Measurements from ENCODE around the gene TRMT6. TPM values are rescaled to one million over a fixed set of nuclear protein-coding genes. Genes with fewer than 3 reads are reported as not detected.

TRMT6 gene
- total and polyA plus RNA-seq, 3 donors from 2014 or later: 21.4 to 25.1 (median 24.0) TPM

- no peak overlapping the region for H3K4me3 ChIP-seq
- H3K36me3 ChIP-seq (ENCODE audit: low read depth, missing control alignments): no peaks in the 10 kb centered on the region
- H3K4me1 ChIP-seq: no peaks in the 10 kb centered on the region
- H3K27ac ChIP-seq: no peak overlapping the region
- TF ChIP-seq POLR2A (IDR thresholded peaks at IDR 0.05) (no peak), CTCF (IDR thresholded peaks at IDR 0.05) (no peak)
- no peaks in the 10 kb centered on the region for H3K9me3 ChIP-seq
- 43 to 50% methylated on average over 1 of the region's 1 CpG for WGBS, 2 donors
- DNase-seq: no peak
- intact Hi-C loops (cut with DNase I; ENCODE audit: low total_unique reads): no loop called here
- H3K27me3 ChIP-seq: no peaks in the 10 kb centered on the region
Measured at GRCh38 chr20:5888041-5888440, 62.3 kb downstream of the TRMT6 start.

GRCh38 chr20:5887386-5887785 lies 62.9 kb downstream of the TRMT6 start:
- Histone ChIP-seq H3K27me3 (no peaks in the 10 kb centered on the region), H3K9me3 (no peaks in the 10 kb centered on the region), H3K36me3 (ENCODE audit: low read depth, missing control alignments) (no peaks in the 10 kb centered on the region), H3K4me3 (no peak overlapping the region), H3K27ac (no peak overlapping the region), H3K4me1 (no peaks in the 10 kb centered on the region)
- 86 to 100% methylated on average over 4 to 5 of the region's 5 CpGs for WGBS, 2 donors
- intact Hi-C loops (cut with DNase I; ENCODE audit: low total_unique reads): no loop called here
- DNase-seq: no peak
- TF ChIP-seq CTCF (IDR thresholded peaks at IDR 0.05) (no peak), POLR2A (IDR thresholded peaks at IDR 0.05) (no peak)

Small RNAs within 50 kb of the gene (small RNA-seq; reads per million reads assigned to genes)
- gene RF00019 (0 reads per million in 2 donors), gene RNU1-55P (0 reads per million in 2 donors)

Other genes with a start within 250 kb of the TRMT6 start
- gene SHLD1, start 200.1 kb downstream of the TRMT6 start, total RNA-seq: 1 to 10 TPM; 2.2 to 6.0 TPM
- gene SHLD1, start 200.1 kb downstream of the TRMT6 start, polyA plus RNA-seq (ENCODE audit: insufficient read depth, low read depth, low replicate concordance): 5.4 TPM
- gene CHGB, start 39.0 kb downstream of the TRMT6 start, total RNA-seq: 10 to 100 TPM; 18.5 to 23.3 TPM
- gene CHGB, start 39.0 kb downstream of the TRMT6 start, polyA plus RNA-seq (ENCODE audit: insufficient read depth, low read depth, low replicate concordance): 25.7 TPM
- 10 to 100 TPM; 19.9 to 25.4 TPM for gene MCM8, start 119 bp upstream of the TRMT6 start, total RNA-seq
- 20.3 TPM for gene MCM8, start 119 bp upstream of the TRMT6 start, polyA plus RNA-seq (ENCODE audit: insufficient read depth, low read depth, low replicate concordance)
- 10 to 100 TPM; 52.6 to 52.7 TPM for gene CRLS1, start 55.6 kb upstream of the TRMT6 start, total RNA-seq
- 77.1 TPM for gene CRLS1, start 55.6 kb upstream of the TRMT6 start, polyA plus RNA-seq (ENCODE audit: insufficient read depth, low read depth, low replicate concordance)
- gene LRRN4, start 103.5 kb upstream of the TRMT6 start, total RNA-seq: under 1 TPM; 0.08 to 0.43 TPM
- 3.1 TPM for gene LRRN4, start 103.5 kb upstream of the TRMT6 start, polyA plus RNA-seq (ENCODE audit: insufficient read depth, low read depth, low replicate concordance)
- gene FERMT1, start 172.5 kb upstream of the TRMT6 start, total RNA-seq: 1 to 10 TPM; 2.5 to 5.7 TPM
- gene FERMT1, start 172.5 kb upstream of the TRMT6 start, polyA plus RNA-seq (ENCODE audit: insufficient read depth, low read depth, low replicate concordance): 1.8 TPM